Panc1 (cell line): ENCODE results near the gene LRFN2. TPM values are rescaled to one million over a fixed set of nuclear protein-coding genes. Genes with fewer than 3 reads are reported as not detected.

ENCODE experiments used
- ATAC-seq: fragments of 200-7000 bp; cut with Tn5 transposase; 2 replicates; pipeline ENCODE4 v1.9.1; 2020; ENCODE audit warnings: mild to moderate bottlenecking, moderate library complexity
- BruUV-seq: library from RNA; stranded (reverse); fragments of 400-500 nt; replicated peaks from 2 replicates; lab custom pipeline; 2021; lab: Mats Ljungman, UMichigan
- CTCF ChIA-PET: fragments of 300-600 bp; sonication (Branson Sonifier 250); formaldehyde crosslinking; loops from one replicate; lab custom pipeline; 2022; ENCODE audit warnings: antibody characterized with exemption; lab: Charles Lee
- POLR2A ChIA-PET: fragments of 300-600 bp; sonication (Branson Sonifier 250); formaldehyde crosslinking; loops from one replicate; lab custom pipeline; 2022; ENCODE audit warnings: antibody characterized with exemption; lab: Charles Lee
- DNase-seq: peaks from one replicate; pipeline ENCODE4 v3.0.0-alpha.2; 2010; ENCODE audit warnings: low read depth, low spot score
- H3K27ac ChIP-seq: 2 replicates; pipeline ENCODE4 v1.5.1; 2011; ENCODE audit warnings: mild to moderate bottlenecking, low read length, inconsistent platforms
- H3K27me3 ChIP-seq: fragments of 200-500 bp; sonication (Bioruptor generic); 2 replicates; pipeline ENCODE4 v1.6.0; 2014; ENCODE audit warnings: low read length, inconsistent platforms; ENCODE audit not compliant: control insufficient read depth, insufficient read depth
- H3K36me3 ChIP-seq: fragments of 200-500 bp; sonication (Bioruptor generic); 2 replicates; pipeline ENCODE4 v1.5.1; 2014; ENCODE audit warnings: inconsistent platforms, mild to moderate bottlenecking, low read length, moderate library complexity; ENCODE audit not compliant: control insufficient read depth, insufficient read depth
- H3K4me1 ChIP-seq: 2 replicates; pipeline ENCODE4 v1.5.1; 2011; ENCODE audit warnings: inconsistent platforms, mild to moderate bottlenecking, low read length, moderate library complexity; ENCODE audit not compliant: control insufficient read depth, insufficient read depth
- H3K4me3 ChIP-seq, 2 experiments: 2 replicates each; pipeline ENCODE4 v1.5.1; 2011 to 2012; ENCODE audit warnings: low read depth in 2 of 2, low read length in 2 of 2, mild to moderate bottlenecking in 2 of 2, inconsistent platforms in 1 of 2, moderate library complexity in 1 of 2
- H3K9me3 ChIP-seq: fragments of 200-500 bp; sonication (Bioruptor generic); 2 replicates; pipeline ENCODE4 v1.5.1; 2014; ENCODE audit warnings: low read depth, mild to moderate bottlenecking, inconsistent platforms, low read length, moderate library complexity; ENCODE audit not compliant: control insufficient read depth, insufficient read depth
- POLR2AphosphoS5 ChIP-seq: IDR thresholded peaks from 2 replicates; pipeline ENCODE4 v1.6.1; 2012; ENCODE audit warnings: mild to moderate bottlenecking, low read depth, low read length, moderate library complexity
- SIN3A ChIP-seq: IDR thresholded peaks from 2 replicates; pipeline ENCODE4 v1.6.1; 2012; ENCODE audit warnings: low read depth, mild to moderate bottlenecking, low read length, moderate library complexity, borderline replicate concordance; ENCODE audit not compliant: insufficient read depth
- TCF7L2 ChIP-seq: IDR thresholded peaks from 2 replicates; pipeline ENCODE4 v1.6.1; 2011; ENCODE audit warnings: mild to moderate bottlenecking, low read depth, low read length, inconsistent platforms
- in situ Hi-C: cut with HindIII; loops from 2 replicates; pipeline ENCODE4 v1.10.0; 2016; ENCODE audit warnings: low sequenced_read_pairs, low pct_unique_long_range_greater_than_20kb
- intact Hi-C: fragments of 100-400 bp; cut with micrococcal nuclease; formaldehyde crosslinking; loops from one replicate; pipeline ENCODE4 v1.10.0; 2022; ENCODE audit not compliant: unreplicated experiment
- total RNA-seq: library from RNA; stranded (reverse); gene quantifications from one replicate; pipeline ENCODE4 v1.2.1, GENCODE V29; 2021; ENCODE audit not compliant: unreplicated experiment
- TF ChIP-seq, protein P1 (sequence below): fragments of 450-650 bp; IDR thresholded peaks from 2 replicates; pipeline ENCODE4 v1.5.1; 2017; ENCODE audit warnings: mild to moderate bottlenecking
- TF ChIP-seq, protein P2 (sequence below), 2 experiments: IDR thresholded peaks; 2 replicates each; pipeline ENCODE4 v1.6.1; 2011 to 2012; ENCODE audit warnings: low read depth in 2 of 2, control low read depth in 1 of 2, low read length in 1 of 2, mild to moderate bottlenecking in 1 of 2, moderate library complexity in 1 of 2; ENCODE audit not compliant: insufficient read depth in 1 of 2

Gene LRFN2
- total RNA-seq, 1 experiment from 2014 or later, result 0.05 TPM

DNA sequence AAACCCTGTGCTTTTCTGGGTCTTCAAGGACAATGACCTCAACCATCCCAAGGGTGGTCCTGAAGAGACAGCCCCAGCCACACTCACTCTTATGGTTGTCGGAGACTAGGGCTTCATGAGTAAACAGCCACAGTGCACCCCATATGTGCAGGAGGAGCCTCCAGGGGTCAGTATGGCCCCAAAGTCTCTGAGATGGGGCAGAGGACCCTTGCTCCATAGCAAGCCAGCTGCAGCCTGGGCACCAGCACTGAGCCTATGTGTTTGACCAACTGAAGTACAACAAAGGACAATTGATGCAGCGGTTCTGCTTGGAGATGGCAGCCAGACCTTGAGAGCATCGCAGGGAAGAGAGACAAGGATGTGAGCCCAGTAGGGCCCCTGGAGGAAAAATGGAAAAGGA lies 112.2 kb downstream of the LRFN2 start:
- ChIA-PET POLR2A (no interaction called here), CTCF (no interaction called here)
- intact Hi-C loops, result no loop called here
- BruUV-seq, result no TSS peak
- Histone ChIP-seq H3K4me1 (no peaks in the 10 kb centered on the region), H3K36me3 (no peaks in the 10 kb centered on the region), H3K27me3 (peaks cover 3% of the 10 kb centered on the region; the same call in 1 of the 2 replicates), H3K27ac (no peak overlapping the region), H3K9me3 (no peaks in the 10 kb centered on the region), H3K4me3 (no peak overlapping the region)
- in situ Hi-C loops, result no loop called here
- TF ChIP-seq POLR2AphosphoS5 (no peak), SIN3A (no peak), TCF7L2 (no peak)
- TF ChIP-seq, protein P1, sequence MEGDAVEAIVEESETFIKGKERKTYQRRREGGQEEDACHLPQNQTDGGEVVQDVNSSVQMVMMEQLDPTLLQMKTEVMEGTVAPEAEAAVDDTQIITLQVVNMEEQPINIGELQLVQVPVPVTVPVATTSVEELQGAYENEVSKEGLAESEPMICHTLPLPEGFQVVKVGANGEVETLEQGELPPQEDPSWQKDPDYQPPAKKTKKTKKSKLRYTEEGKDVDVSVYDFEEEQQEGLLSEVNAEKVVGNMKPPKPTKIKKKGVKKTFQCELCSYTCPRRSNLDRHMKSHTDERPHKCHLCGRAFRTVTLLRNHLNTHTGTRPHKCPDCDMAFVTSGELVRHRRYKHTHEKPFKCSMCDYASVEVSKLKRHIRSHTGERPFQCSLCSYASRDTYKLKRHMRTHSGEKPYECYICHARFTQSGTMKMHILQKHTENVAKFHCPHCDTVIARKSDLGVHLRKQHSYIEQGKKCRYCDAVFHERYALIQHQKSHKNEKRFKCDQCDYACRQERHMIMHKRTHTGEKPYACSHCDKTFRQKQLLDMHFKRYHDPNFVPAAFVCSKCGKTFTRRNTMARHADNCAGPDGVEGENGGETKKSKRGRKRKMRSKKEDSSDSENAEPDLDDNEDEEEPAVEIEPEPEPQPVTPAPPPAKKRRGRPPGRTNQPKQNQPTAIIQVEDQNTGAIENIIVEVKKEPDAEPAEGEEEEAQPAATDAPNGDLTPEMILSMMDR, result no peak
- TF ChIP-seq, protein P2, sequence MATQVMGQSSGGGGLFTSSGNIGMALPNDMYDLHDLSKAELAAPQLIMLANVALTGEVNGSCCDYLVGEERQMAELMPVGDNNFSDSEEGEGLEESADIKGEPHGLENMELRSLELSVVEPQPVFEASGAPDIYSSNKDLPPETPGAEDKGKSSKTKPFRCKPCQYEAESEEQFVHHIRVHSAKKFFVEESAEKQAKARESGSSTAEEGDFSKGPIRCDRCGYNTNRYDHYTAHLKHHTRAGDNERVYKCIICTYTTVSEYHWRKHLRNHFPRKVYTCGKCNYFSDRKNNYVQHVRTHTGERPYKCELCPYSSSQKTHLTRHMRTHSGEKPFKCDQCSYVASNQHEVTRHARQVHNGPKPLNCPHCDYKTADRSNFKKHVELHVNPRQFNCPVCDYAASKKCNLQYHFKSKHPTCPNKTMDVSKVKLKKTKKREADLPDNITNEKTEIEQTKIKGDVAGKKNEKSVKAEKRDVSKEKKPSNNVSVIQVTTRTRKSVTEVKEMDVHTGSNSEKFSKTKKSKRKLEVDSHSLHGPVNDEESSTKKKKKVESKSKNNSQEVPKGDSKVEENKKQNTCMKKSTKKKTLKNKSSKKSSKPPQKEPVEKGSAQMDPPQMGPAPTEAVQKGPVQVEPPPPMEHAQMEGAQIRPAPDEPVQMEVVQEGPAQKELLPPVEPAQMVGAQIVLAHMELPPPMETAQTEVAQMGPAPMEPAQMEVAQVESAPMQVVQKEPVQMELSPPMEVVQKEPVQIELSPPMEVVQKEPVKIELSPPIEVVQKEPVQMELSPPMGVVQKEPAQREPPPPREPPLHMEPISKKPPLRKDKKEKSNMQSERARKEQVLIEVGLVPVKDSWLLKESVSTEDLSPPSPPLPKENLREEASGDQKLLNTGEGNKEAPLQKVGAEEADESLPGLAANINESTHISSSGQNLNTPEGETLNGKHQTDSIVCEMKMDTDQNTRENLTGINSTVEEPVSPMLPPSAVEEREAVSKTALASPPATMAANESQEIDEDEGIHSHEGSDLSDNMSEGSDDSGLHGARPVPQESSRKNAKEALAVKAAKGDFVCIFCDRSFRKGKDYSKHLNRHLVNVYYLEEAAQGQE (IDR thresholded peaks at IDR 0.05; ENCODE audit: insufficient read depth in 1 of 2, low read depth in 2 of 2, low read length in 1 of 2), result no peak
- ATAC-seq (no peak), DNase-seq (no peak)

DNA sequence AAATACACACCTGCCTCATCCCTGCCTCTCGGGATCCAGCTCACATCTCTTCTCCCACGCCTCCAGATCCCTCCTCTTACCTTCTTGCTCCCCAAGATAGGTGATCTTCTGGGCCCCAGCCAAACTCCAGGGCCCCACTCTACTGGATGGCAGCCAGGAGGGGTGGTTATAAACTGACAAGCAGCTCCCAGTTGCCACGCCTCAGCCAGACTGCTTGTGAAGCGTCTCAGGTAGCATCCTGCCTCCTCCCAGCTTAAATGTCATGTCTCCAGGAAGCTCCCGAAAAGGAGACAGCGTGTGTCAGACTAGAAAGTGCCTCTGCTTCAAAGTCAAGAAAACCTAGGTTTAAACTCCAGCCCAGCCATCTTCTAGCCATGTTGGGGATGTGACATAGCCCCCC lies 114.1 kb downstream of the LRFN2 start:
- in situ Hi-C loops, result no loop called here
- TF ChIP-seq TCF7L2 (no peak), SIN3A (no peak), POLR2AphosphoS5 (no peak)
- ATAC-seq, result no peak
- no peaks in the 10 kb centered on the region for H3K4me1 ChIP-seq
- CTCF ChIA-PET, result no interaction called here
- H3K36me3 ChIP-seq, result no peaks in the 10 kb centered on the region
- no peak overlapping the region for H3K4me3 ChIP-seq
- no peaks in the 10 kb centered on the region for H3K9me3 ChIP-seq
- intact Hi-C loops, result no loop called here
- POLR2A ChIA-PET, result no interaction called here
- BruUV-seq, result no TSS peak
- H3K27me3 ChIP-seq, result peaks cover 3% of the 10 kb centered on the region; the same call in 1 of the 2 replicates
- H3K27ac ChIP-seq, result no peak overlapping the region
- DNase-seq, result no peak

DNA sequence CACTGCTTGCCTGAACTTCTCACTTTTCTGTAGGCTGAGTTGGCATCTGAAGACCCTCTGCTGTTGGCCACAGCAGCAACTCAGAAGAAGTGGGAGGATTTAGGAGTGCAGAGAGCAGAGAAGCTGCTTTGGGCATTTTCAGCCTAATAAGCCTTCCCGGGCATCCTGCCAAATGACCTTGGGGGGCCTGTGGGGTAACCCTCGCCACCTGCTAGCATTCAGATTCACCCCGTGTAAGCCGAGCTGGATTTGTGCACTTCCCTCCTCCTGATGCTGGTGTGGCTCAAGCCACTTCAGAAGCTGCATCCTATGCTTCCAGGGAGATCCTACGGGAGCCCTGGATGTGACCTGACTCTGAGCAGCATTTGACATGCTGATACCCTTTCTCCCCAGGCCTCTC lies 114.8 kb downstream of the LRFN2 start:
- no peak for TF ChIP-seq SIN3A
- TF ChIP-seq, protein P2 (IDR thresholded peaks at IDR 0.05; ENCODE audit: insufficient read depth in 1 of 2, low read depth in 2 of 2, low read length in 1 of 2), result no peak
- TF ChIP-seq TCF7L2, result no peak
- TF ChIP-seq, protein P1, result no peak
- no peak for TF ChIP-seq POLR2AphosphoS5
- Histone ChIP-seq H3K36me3 (no peaks in the 10 kb centered on the region), H3K27me3 (peaks cover 2% of the 10 kb centered on the region; the same call in 1 of the 2 replicates), H3K4me3 (no peak overlapping the region), H3K27ac (no peak overlapping the region), H3K4me1 (no peaks in the 10 kb centered on the region), H3K9me3 (no peaks in the 10 kb centered on the region)
- in situ Hi-C loops, result no loop called here
- ChIA-PET CTCF (no interaction called here), POLR2A (no interaction called here)
- DNase-seq (no peak), ATAC-seq (no peak)
- intact Hi-C loops, result no loop called here
- no TSS peak for BruUV-seq
